Neural cell (in vitro differentiated cells): ENCODE results near the gene PILRA. TPM values are rescaled to one million over a fixed set of nuclear protein-coding genes. Genes with fewer than 3 reads are reported as not detected.
"Not testable (repeated sequence)": the region's sequence is repeated elsewhere in the genome, so short reads cannot be mapped to it uniquely, and the experiment has no call there.

ENCODE experiments used
- H2AFZ ChIP-seq: fragments of 200-600, 300-800 bp; sonication (generic), shearing (Covaris generic); 2 replicates; pipeline ENCODE4 v1.6.0; 2014; ENCODE audit warnings: low read depth, mild to moderate bottlenecking, antibody characterized with exemption, low read length, moderate library complexity
- H3F3A ChIP-seq: fragments of 200-600 bp; shearing (Covaris generic); 2 replicates; pipeline ENCODE4 v1.6.1; 2016; ENCODE audit warnings: mild to moderate bottlenecking, moderate library complexity, mixed read lengths, antibody characterized with exemption, low read length; ENCODE audit not compliant: insufficient read depth, poor library complexity, severe bottlenecking
- H3K27ac ChIP-seq: fragments of 200-600, 300-800 bp; sonication (generic), shearing (Covaris generic); 2 replicates; pipeline ENCODE4 v1.5.1; 2014; ENCODE audit warnings: mild to moderate bottlenecking, low read length, moderate library complexity
- H3K27me3 ChIP-seq: fragments of 300-800, 200-600 bp; sonication (generic), shearing (Covaris generic); 2 replicates; pipeline ENCODE4 v1.6.0; 2014; ENCODE audit warnings: mild to moderate bottlenecking, low read depth, low read length, moderate library complexity; ENCODE audit not compliant: insufficient read depth
- H3K36me3 ChIP-seq: fragments of 300-800, 200-600 bp; sonication (generic), shearing (Covaris generic); 2 replicates; pipeline ENCODE4 v1.5.1; 2014; ENCODE audit warnings: mild to moderate bottlenecking, antibody characterized with exemption, low read length, moderate library complexity; ENCODE audit not compliant: insufficient read depth
- H3K4me2 ChIP-seq: fragments of 300-800, 200-600 bp; sonication (generic), shearing (Covaris generic); 2 replicates; pipeline ENCODE4 v1.6.0; 2014; ENCODE audit warnings: mild to moderate bottlenecking, low read length
- H3K4me3 ChIP-seq: fragments of 300-800, 200-600 bp; sonication (generic), shearing (Covaris generic); 2 replicates; pipeline ENCODE4 v1.5.1; 2014; ENCODE audit warnings: mild to moderate bottlenecking, low read length, moderate library complexity
- H3K79me2 ChIP-seq: fragments of 200-600 bp; shearing (Covaris generic); replicated peaks from 2 replicates; pipeline ENCODE4 v1.6.0; 2014; ENCODE audit warnings: mild to moderate bottlenecking, low read length, moderate library complexity; ENCODE audit not compliant: insufficient read depth
- H3K9ac ChIP-seq: fragments of 300-800, 200-600 bp; sonication (generic), shearing (Covaris generic); 2 replicates; pipeline ENCODE4 v1.6.1; 2016; ENCODE audit warnings: mild to moderate bottlenecking, low read length, mixed read lengths
- H3K9me2 ChIP-seq: fragments of 200-600 bp; shearing (Covaris generic); 2 replicates; pipeline ENCODE4 v1.6.1; 2016; ENCODE audit warnings: mild to moderate bottlenecking, low read length, mixed read lengths; ENCODE audit not compliant: insufficient read depth
- H3K9me3 ChIP-seq: fragments of 200-600, 300-800 bp; sonication (generic), shearing (Covaris generic); 2 replicates; pipeline ENCODE4 v1.6.1; 2016; ENCODE audit warnings: mild to moderate bottlenecking, mixed run types, low read length, moderate library complexity, mixed read lengths
- H4K20me1 ChIP-seq: fragments of 200-600 bp; shearing (Covaris generic); 2 replicates; pipeline ENCODE4 v1.6.1; 2016; ENCODE audit warnings: mild to moderate bottlenecking, mixed run types; ENCODE audit not compliant: insufficient read depth
- EP300 ChIP-seq: fragments of 450-650 bp; conservative IDR thresholded peaks from 2 replicates; pipeline ENCODE4 v1.6.1; 2014; ENCODE audit warnings: antibody characterized with exemption, mild to moderate bottlenecking, moderate library complexity; ENCODE audit not compliant: poor library complexity, severe bottlenecking
- EZH2 ChIP-seq: fragments of 200-600, 300-800 bp; shearing (Covaris generic), sonication (generic); IDR thresholded peaks from 2 replicates; pipeline ENCODE4 v1.6.1; 2014; ENCODE audit warnings: antibody characterized with exemption, low read length, borderline replicate concordance, mild to moderate bottlenecking; ENCODE audit not compliant: insufficient read depth, poor library complexity, severe bottlenecking
- MXI1 ChIP-seq: fragments of 450-650 bp; conservative IDR thresholded peaks from 2 replicates; pipeline ENCODE4 v1.6.1; 2014; ENCODE audit warnings: antibody characterized with exemption, mild to moderate bottlenecking; ENCODE audit not compliant: poor library complexity, severe bottlenecking
- POLR2AphosphoS5 ChIP-seq: IDR thresholded peaks from 2 replicates; pipeline ENCODE4 v1.6.1; 2012
- RAD21 ChIP-seq: fragments of 450-650 bp; conservative IDR thresholded peaks from 2 replicates; pipeline ENCODE4 v1.6.1; 2014; ENCODE audit warnings: antibody characterized with exemption, mild to moderate bottlenecking, moderate library complexity
- SMC3 ChIP-seq: fragments of 450-650 bp; conservative IDR thresholded peaks from 2 replicates; pipeline ENCODE4 v1.6.1; 2014; ENCODE audit warnings: antibody characterized with exemption, mild to moderate bottlenecking, moderate library complexity; ENCODE audit not compliant: poor library complexity
- TAF1 ChIP-seq: IDR thresholded peaks from 2 replicates; pipeline ENCODE4 v1.6.1; 2012; ENCODE audit warnings: low read depth
- polyA plus RNA-seq: library from polyadenylated mRNA; depleted of rRNA; stranded (reverse); fragments of >200 nt; gene quantifications from 2 replicates; pipeline ENCODE4 v1.2.3, GENCODE V29; 2014
- TF ChIP-seq, protein P1 (sequence below): IDR thresholded peaks from 2 replicates; pipeline ENCODE4 v1.6.1; 2012; ENCODE audit warnings: borderline replicate concordance
- TF ChIP-seq, protein P2 (sequence below): fragments of 450-650 bp; IDR thresholded peaks from 2 replicates; pipeline ENCODE4 v1.5.1; 2014; ENCODE audit warnings: antibody characterized with exemption, mild to moderate bottlenecking, moderate library complexity; ENCODE audit not compliant: poor library complexity, severe bottlenecking

The PILRA gene
- polyA plus RNA-seq, 1 donor from 2014 or later, result 23.7 TPM

DNA sequence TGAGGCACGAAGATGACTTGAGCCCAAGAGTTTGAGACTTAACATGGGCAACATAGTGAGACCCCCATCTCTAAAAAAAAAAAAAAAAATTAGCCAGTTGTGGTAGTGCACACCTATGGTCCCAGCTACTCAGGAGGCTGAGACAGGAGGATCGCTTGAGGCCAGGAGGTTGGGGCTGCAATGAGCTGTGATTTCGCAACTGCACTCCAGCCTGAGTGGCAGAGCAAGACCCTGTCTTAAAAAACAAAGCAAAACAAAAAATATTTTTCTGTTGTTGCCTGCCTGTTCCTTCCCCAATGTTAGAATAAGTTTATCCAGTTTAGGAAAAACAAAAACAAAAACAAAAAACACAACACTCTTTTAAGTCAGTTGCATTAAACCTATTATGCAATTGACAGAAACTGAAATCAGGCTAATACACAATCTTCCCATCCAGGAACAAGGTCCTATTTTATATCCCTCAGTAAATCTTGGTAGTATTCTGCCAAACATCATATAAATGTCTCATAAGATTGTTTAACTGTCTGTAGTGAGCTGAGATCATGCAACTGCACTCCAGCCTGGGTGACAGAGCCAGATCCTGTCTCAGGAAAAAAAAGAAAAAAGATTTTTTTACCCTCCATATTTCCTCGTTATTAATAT, 4.9 kb downstream of the PILRA start:
- no peak overlapping the region for H3K9ac ChIP-seq
- H3K9me2 ChIP-seq, result no peaks in the 10 kb centered on the region
- no peak for TF ChIP-seq EZH2
- TF ChIP-seq SMC3, result no peak
- no peak for TF ChIP-seq RAD21
- no peak for TF ChIP-seq POLR2AphosphoS5
- no peak for TF ChIP-seq MXI1
- TF ChIP-seq, protein P1, sequence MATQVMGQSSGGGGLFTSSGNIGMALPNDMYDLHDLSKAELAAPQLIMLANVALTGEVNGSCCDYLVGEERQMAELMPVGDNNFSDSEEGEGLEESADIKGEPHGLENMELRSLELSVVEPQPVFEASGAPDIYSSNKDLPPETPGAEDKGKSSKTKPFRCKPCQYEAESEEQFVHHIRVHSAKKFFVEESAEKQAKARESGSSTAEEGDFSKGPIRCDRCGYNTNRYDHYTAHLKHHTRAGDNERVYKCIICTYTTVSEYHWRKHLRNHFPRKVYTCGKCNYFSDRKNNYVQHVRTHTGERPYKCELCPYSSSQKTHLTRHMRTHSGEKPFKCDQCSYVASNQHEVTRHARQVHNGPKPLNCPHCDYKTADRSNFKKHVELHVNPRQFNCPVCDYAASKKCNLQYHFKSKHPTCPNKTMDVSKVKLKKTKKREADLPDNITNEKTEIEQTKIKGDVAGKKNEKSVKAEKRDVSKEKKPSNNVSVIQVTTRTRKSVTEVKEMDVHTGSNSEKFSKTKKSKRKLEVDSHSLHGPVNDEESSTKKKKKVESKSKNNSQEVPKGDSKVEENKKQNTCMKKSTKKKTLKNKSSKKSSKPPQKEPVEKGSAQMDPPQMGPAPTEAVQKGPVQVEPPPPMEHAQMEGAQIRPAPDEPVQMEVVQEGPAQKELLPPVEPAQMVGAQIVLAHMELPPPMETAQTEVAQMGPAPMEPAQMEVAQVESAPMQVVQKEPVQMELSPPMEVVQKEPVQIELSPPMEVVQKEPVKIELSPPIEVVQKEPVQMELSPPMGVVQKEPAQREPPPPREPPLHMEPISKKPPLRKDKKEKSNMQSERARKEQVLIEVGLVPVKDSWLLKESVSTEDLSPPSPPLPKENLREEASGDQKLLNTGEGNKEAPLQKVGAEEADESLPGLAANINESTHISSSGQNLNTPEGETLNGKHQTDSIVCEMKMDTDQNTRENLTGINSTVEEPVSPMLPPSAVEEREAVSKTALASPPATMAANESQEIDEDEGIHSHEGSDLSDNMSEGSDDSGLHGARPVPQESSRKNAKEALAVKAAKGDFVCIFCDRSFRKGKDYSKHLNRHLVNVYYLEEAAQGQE, result no peak
- no peak overlapping the region for H3K4me3 ChIP-seq
- no peaks in the 10 kb centered on the region for H3K36me3 ChIP-seq
- no peak overlapping the region for H3K4me2 ChIP-seq
- no peaks in the 10 kb centered on the region for H4K20me1 ChIP-seq
- H3K79me2 ChIP-seq, result no peaks in the 10 kb centered on the region
- no peak overlapping the region for H3K27ac ChIP-seq
- no peaks in the 10 kb centered on the region for H3K9me3 ChIP-seq
- H3K27me3 ChIP-seq, result no peaks in the 10 kb centered on the region
- H2AFZ ChIP-seq, result no peak overlapping the region
- no peaks in the 10 kb centered on the region for H3F3A ChIP-seq

DNA sequence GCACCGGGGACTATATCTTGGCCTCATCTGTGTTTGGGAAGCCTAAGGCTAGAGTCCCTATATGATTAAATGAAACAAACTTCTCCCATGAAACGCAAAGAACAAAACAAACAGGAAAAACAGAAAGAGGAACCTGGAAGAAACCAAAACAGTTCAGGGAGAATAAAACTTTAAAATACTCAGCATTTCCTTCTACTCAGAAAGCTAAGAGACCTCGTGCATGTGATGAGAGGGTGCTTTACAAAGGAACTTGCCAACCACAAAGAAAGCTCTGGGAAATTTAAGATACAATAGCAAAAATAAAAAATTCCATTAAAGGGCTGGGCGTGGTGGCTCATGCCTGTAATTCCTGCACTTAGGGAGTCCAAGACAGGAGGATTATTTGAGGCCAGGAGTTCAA, 6.9 kb downstream of the PILRA start:
- Histone ChIP-seq H3K4me3 (no peak overlapping the region), H3K9ac (no peak overlapping the region), H3K27me3 (no peaks in the 10 kb centered on the region), H2AFZ (no peak overlapping the region), H3K9me2 (no peaks in the 10 kb centered on the region), H3K27ac (no peak overlapping the region), H3K36me3 (no peaks in the 10 kb centered on the region), H3K79me2 (no peaks in the 10 kb centered on the region), H4K20me1 (no peaks in the 10 kb centered on the region), H3K9me3 (no peaks in the 10 kb centered on the region), H3K4me2 (no peak overlapping the region), H3F3A (no peaks in the 10 kb centered on the region)
- TF ChIP-seq, protein P1, result no peak
- TF ChIP-seq EZH2 (no peak), RAD21 (no peak), MXI1 (no peak), EP300 (no peak), POLR2AphosphoS5 (no peak), SMC3 (no peak), TAF1 (no peak)
- TF ChIP-seq, protein P2, sequence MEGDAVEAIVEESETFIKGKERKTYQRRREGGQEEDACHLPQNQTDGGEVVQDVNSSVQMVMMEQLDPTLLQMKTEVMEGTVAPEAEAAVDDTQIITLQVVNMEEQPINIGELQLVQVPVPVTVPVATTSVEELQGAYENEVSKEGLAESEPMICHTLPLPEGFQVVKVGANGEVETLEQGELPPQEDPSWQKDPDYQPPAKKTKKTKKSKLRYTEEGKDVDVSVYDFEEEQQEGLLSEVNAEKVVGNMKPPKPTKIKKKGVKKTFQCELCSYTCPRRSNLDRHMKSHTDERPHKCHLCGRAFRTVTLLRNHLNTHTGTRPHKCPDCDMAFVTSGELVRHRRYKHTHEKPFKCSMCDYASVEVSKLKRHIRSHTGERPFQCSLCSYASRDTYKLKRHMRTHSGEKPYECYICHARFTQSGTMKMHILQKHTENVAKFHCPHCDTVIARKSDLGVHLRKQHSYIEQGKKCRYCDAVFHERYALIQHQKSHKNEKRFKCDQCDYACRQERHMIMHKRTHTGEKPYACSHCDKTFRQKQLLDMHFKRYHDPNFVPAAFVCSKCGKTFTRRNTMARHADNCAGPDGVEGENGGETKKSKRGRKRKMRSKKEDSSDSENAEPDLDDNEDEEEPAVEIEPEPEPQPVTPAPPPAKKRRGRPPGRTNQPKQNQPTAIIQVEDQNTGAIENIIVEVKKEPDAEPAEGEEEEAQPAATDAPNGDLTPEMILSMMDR, result no peak

DNA sequence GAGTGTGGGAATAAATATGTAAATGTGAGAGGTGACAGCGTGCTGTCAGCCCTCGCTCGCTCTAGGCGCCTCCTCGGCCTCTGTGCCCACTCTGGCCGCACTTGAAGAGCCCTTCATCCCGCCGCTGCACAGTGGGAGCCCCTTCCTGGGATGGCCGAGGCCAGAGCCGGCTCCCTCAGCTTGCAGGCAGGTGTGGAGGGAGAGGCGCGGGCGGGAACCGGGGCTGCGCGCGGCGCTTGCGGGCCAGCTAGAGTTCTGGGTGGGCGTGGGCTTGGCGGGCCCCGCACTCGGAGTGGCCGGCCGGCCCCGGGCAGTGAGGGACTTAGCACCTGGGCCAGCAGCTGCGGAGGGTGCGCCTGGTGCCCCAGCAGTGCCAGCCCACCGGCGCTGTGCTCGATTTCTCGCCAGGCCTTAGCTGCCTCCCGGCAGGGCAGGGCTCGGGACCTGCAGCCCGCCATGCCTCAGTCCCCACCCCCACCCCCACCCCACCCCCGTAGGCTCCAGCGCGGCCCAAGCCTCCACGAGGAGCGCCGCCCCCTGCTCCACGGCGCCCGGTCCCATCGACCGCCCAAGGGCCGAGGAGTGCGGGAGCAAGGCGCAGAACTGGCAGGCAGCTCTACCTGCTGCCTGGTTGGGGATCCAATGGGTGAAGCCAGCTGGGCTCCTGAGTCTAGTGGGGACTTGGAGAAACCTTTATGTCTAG, 8.4 kb downstream of the PILRA start:
- H4K20me1 ChIP-seq, H3K36me3 ChIP-seq, H3K4me2 ChIP-seq, H3F3A ChIP-seq, H3K9me3 ChIP-seq, H3K79me2 ChIP-seq, H3K27ac ChIP-seq, H3K9ac ChIP-seq, H3K9me2 ChIP-seq, H3K27me3 ChIP-seq, H2AFZ ChIP-seq, H3K4me3 ChIP-seq: not testable (repeated sequence)
